NOMO-1 treated with DMSO at 0.1 percent for 48 hours (cell line): ENCODE measurements around the gene BORCS5.
"Not testable (repeated sequence)": the region's sequence is repeated elsewhere in the genome, so short reads cannot be mapped to it uniquely, and the experiment has no call there.

Experiments used
- DNase-seq: peaks from one replicate; lab custom pipeline; 2025; ENCODE audit not compliant: unreplicated experiment; lab: John Stamatoyannopoulos, UW

Gene BORCS5

DNA sequence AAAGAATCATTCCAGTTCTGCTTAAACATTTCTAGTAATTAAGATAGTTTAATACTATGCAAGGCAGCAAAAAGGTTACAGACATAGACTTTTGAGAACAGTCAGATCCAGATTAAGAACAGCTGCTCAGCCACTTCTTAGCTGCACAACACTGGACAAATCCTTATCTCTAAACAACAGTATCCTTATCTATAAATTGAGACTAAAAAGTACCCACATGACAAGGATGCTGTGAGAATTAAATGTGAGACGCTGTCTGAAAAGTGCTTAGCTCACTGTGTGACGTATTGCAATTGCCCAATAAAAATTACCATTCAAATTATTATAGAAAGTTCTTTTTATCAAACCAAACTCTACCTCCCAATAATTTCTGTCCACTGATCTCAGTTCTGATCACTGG, 35.5 kb downstream of the BORCS5 start:
- no peak for DNase-seq

DNA sequence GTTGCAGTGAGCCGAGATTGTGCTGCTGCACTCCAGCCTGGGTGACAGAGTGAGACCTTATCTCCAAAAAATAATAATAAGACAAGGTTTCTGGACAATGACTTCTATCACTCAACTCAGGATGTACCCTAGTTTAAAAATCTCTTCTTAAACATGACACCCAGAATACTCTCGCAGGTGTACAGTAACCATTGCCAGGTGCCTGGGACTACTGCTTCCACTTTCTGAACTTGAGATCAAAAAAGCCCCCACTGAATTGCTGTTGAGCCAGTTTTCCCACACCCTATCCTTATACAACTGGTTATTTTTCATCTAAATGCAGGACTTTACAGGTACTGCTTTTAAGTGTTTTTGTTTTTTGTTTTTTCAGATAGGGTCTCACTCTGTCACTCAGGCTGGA, 36.3 kb downstream of the BORCS5 start:
- DNase-seq, result no peak

DNA sequence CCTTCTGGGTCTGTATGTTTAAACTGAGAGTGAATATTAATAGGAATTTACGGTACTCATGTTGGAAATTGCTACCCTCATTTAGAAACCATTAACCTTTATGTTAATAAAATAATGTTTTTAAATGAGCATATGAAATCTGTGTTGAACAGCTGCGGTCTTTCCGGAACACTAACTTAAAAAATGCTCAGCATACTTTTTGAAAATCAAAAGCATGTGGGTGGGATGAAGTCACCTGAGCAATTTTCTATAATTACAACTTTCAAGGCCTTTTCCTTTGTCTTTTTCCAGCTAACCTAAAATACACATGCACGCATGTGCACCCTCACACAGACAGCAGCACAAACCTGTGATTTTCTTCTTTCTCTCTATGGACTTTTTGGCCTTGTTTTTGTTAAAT, 39.8 kb downstream of the BORCS5 start:
- DNase-seq, result no peak

DNA sequence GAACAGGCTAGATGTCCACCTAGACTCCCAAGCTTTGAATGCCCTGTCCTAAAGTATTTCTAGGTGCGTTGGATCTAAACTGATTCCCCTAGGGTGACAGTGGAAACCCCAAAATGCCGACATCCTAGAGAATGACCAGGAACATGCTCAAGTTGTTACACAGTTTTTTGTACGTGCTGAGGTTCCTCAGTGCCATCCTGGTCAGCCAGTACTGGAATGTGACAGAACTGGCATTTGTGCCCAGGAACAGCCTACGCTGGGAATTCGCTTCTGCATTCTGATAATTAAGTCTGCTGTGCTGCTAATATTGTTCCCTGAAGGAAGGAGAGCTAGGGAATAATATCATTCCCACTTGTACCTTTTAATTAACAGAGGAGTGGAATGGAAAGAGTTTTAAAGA, 40.3 kb downstream of the BORCS5 start:
- no peak for DNase-seq

DNA sequence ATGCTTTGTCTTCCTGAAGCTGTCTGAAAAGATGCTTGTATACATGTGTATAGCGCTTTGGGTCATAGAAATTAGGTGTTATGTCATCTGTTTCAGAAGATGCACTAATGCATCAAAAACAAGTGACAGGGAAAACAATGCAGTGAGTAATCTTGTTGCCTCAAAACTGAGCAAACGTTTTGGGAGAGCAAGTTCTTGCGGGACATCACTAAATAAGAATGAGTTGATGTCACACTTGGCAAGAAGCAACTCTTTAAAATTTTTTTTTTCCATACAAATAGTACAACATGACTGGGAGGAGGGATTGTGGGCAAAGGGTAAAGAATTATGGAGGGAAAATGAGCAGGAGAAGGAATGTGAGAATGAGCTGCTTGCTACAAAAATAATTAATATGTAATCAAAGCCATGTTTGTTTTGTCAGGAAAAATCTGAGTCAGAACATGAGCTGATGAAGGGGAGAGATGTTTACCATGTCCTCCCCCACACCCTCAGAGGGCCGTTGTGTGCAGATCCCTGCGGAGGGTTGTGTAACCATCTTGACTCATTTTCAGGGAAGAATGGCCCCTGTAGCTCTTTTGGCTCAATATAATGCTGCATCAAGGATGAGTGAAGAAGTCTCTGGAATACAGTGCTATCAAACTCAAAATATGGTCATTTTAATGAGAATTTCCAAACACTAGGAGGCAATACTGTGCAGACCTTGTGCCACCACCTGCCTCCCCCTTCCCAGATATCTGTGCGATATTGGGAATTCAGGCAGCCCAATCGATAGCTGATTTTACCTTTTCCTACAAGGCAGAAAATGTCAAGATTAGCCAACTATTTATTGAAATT, 41.4 kb downstream of the BORCS5 start:
- no peak for DNase-seq

DNA sequence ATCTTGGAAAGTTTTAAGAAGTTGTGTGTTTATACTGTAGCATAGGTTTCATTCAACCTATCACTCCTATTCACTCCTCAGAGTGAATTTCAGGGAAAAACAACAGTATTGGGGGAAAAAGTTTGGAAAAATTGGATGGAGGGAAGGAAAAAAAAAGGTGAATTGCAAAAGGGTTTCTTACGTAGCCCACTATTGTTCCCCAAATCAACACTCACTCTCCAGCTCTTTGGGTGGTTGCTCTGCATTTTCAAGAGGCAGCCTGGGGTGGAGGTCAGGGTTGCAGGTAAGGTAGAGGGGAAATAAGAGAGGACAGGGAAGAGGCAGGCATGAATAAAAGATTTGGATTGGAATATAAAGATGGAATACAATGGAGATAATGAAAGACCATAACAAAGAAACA, 42.3 kb downstream of the BORCS5 start:
- no peak for DNase-seq

DNA sequence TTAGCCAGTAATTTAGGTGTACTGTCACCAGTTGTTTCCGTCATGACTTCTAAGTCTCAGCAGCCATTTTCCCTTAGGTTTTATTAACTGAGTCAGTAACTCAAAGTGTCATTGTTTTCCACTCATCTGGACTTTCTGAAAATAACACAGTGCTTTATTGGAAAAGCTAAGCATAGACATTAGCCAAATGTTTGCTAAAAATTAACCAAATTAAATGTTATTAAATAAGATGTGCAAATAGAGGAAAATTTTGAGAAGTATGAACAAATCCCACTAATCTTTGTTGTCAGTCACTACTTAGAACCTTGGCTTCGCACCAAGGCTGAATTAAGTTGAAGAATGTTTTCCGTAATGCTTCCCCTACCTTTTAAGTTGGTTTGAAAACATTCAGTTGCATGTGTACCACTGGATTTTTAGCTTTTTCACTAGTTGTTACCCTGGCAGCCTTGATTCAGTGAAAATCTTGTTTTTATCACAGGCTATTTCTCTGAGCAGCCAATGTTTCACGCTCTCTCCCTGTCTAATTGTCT, 43.0 kb downstream of the BORCS5 start:
- DNase-seq, result no peak

DNA sequence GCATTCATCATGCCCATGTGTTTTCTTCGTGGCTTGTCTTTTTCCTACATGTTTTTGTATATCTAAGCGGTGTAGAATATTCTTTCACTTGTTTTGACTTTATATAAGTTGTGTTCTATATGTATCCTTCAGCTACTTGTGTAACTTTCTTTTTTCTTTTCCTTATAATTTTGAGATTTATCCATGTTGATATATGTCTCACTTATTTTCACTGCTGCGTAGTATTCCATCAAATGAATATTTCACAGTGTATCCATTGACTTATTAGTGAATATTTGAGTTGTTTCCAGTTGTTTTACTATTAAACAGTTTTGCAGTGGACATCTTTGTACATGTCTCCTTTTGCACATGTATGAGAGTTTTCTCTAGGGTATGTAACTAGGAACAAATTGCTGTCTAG, 43.9 kb downstream of the BORCS5 start:
- no peak for DNase-seq

DNA sequence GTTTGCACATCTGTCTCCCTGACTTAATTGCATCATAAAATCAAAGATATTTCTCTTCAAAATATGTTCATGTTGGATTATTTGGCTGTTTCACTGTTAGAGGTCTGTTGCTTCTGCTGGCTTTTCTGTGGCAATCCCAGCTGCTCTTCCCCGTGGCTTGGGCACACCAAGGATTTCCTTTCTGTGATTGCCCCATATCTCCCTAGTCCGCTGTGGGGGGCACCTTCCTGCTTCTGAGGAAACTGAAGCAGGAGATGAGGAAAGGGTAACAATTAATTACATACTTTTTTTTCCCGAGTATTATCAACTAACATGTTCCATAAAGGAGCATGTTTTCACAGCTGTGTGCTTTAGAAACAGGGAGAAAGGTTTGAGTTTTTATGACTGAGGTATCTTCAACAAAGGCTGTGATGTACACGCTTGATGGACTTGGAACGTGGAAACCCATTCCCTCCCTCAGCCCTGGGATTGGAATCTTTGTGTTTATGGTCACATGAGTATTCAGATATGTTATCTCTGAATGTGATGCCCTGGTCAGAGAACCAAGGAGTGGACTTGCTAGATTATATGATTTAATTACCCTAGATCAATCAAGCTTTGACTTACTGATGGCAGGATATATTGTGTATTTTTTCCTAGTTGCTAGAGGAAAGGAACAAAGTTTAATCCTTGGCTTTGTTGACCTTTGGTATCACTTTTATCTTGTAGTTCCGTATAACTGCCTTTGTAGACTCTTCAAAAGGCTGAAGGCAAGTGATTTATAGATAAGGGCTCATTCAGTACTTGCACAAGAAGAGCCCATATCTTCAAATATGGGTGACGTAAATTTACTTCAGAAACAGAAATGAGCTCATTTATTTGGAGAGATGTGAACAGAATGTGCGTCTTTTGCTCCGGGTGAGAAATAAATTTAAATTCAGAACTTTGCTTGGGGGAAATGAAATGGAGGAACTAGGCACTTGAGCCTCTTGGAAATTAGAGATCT, 46.7 kb downstream of the BORCS5 start:
- peak; percentile 21 for DNase-seq

DNA sequence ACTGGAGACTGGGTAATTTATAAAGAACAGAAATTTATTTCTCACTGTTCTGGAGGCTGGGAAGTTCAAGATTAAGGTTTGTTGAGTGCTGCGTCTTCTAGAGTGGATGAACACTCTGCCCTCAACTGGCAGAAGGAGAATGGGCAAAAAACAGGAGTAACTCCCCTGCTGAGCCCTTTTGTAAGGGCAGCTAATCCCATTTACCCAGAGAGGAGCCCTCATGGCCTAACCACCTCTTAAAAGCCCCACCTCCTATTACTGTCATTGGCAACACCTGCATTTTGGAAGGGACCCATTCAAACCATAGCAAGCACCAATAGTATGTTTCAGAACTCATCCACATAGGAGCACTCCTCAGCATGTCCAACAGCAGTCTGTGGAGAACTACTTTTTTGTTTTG, 47.4 kb downstream of the BORCS5 start:
- no peak for DNase-seq

DNA sequence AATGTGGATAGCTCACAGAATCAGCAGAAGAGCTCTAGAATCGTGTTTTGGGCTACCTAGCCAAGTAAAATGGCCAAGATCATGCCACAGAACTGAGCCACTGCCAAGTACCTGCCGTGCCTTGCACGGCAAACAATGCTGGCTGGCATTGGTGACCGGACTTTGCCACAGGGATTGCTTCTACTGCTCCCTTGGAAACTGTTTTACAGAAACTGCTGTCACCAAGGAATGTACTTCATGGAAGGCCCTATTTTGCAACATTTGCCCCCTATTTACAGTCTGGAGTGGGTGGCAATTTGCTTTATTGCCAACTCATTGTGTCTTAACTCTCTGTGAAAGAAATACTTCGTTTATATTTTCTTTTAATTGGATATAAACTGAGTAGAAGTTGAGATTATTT, 49.0 kb downstream of the BORCS5 start:
- no peak for DNase-seq

DNA sequence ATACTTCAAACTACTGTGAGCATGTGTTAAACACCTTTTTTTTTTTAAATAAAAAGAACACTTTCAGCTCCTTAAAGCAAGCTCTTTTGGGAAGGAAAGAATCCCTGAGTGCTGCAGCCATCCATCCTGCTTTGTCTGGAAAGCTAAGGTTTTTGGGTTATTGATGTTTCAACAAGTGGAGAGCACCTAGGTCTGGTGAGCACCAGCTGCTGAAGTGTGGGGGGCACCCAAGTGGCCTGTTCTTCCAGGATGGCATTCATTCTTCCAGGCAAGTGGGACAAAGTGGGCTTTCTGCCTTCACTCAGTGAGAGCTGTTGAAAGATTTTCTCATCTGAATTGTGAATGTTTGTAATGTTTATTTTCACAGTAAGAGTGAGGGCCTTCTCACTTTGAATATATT, 49.9 kb downstream of the BORCS5 start:
- no peak for DNase-seq

DNA sequence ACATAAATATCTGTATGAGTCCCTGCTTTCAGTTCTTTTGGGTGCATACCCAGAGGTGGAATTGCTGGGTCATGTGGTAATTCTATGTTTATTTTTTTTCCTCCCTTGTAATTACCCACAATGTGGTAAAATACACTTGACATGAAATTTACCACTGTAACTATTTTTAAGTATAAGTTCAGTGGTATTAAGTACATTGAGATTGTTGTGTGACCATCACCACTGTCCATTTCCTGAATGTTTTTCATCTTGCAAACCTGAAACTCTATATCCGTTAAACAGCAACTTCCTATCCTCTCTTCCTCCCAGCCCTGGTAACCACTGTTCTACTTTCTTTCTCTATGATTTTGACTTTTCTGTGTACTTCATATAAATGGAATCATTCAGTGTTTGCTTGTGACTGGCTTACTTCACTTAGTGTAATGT, 51.4 kb downstream of the BORCS5 start:
- DNase-seq, result no peak

DNA sequence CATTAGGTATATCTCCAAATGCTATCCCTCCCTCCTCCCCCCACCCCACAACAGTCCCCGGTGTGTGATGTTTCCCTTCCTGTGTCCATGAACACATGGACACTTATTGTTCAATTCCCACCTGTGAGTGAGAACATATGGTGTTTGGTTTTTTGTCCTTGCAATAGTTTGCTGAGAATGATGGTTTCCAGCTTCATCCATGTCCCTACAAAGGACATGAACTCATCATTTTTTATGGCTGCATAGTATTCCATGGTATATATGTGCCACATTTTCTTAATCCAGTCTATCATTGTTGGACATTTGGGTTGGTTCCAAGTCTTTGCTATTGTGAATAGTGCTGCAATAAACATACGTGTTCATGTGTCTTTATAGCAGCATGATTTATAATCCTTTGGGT, 52.5 kb downstream of the BORCS5 start:
- not testable (repeated sequence) for DNase-seq

DNA sequence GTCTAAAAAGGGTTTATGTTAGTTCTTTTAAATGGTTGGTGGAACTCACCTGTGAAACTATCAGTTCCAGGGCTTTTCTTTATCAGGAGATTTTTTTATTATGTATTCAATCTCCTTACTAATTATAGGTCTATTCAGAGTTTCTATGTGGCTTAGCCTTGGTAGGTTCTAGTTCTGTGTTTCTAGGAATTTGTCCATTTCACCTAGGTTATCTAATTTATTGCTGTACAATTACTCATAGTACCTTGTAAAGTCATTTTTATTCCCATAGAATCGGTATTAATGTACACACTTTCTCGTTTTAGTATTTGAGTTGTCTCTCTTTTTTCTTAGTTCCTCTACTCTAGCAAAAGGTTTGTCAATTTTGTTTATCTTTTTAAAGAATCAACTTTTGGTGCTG, 59.0 kb downstream of the BORCS5 start:
- no peak for DNase-seq

DNA sequence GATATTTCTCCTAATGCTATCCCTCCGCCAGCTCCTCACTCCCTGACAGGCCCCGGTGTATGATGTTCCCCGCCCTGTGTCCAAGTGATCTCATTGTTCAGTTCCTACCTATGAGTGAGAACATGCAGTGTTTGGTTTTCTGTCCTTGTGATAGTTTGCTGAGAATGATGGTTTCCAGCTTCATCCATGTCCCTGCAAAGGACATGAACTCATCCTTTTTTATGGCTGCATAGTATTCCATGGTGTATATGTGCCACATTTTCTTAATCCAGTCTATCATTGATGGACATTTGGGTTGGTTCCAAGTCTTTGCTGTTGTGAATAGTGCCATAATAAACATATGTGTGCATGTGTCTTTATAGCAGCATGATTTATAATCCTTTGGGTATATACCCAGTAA, 62.3 kb downstream of the BORCS5 start:
- not testable (repeated sequence) for DNase-seq

DNA sequence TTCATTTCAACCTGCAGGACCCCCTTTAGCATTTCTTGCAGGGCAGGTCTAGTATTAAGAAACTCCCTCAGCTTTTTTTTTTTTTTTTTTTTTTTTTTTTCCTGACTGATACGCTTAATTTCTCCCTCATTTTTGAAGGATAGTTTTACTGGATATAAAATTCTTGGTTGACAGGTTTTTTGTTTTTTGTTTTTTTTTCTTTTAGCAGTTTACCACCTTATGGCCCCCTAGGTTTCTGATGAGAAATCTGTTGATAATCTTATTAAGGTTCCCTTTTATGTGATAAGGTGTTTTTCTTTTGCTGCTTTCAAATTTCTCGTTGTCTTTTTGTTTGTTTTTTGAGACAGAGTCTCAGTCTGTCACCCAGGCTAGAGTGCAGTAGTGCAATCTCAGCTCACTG, 66.5 kb downstream of the BORCS5 start:
- DNase-seq, result no peak

DNA sequence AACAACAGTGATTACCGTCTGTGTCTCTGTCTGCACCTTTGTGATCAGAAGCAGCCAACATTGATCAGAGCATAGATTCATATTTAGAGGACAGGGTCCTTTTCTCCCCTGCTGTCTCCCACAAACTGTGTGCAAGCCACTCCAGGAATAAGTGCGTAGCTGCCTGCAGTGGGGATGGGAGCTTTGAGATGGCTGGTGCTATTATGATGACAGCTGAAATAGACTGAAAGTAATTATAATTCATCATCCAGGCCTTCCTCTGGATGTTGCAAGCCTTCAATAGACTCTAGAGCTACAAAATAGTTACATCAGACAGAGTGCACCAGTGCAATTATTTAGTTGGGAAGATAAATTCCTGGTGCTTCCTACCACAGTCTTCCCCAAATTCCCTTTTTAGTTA, 68.1 kb downstream of the BORCS5 start:
- no peak for DNase-seq

DNA sequence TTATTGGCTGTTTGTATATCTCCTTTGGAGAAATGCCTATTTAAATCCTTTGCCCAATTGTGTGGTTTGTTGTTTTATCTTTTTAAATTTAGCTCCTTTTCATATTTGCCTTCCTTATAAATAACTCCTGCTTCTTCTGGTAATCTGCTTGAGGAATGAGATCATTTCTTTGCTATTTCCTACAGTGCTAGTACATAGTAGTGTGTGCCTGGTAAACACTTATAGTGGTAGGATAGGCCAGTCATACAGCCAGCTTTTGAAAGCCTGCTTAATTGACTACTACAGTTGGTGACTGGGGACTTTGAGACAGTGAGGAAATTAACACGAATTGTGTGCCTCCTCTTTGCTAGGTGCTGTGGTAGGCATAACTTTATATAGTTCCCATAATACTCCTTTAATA, 68.7 kb downstream of the BORCS5 start:
- DNase-seq, result no peak

DNA sequence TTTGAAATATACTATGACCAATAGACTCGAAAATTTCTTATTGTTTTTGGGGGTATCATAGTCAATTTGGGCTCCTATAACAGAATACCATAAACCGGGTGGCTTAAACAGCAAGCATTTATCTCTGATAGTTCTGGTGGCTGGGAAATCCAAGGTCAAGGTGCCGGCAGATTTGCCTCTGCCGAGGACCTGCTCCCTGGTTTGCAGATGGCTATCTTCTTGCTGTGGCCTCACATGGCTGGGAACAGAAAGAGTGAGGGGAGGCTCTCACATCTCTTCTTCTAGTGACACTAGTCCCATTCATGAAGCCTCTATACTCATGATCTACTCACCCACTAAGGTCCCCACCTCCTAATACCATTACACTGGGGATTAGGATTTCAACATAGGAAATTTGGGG, 70.7 kb downstream of the BORCS5 start:
- DNase-seq, result no peak

DNA sequence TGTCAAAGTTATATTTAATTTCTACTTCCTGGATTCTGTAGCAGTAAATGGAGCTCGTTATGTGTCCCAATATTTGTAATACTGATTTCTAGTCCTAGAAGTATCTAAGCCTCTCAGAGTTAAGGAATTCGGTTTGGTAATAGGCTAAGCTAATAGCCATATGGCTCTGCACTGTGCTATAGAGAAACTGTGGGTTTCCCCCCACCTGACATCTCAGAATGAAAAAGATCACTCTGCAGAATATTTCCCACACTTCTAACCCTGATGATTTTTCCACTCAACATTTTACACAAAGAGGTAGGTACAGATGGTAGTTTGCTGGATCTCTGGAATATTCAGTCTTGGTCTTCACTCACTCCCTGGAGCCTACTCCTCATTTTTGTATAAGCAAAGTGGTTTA, 71.2 kb downstream of the BORCS5 start:
- no peak for DNase-seq
